SH-SY5Y (cell line): ENCODE measurements around the gene LSM3.

Source experiments
- GATA2 ChIP-seq: IDR thresholded peaks from 2 replicates; pipeline ENCODE4 v1.6.1; 2011; ENCODE audit warnings: mild to moderate bottlenecking, low read depth, low read length
- GATA3 ChIP-seq: IDR thresholded peaks from 2 replicates; pipeline ENCODE4 v1.6.1; 2011; ENCODE audit warnings: low read depth, mild to moderate bottlenecking, low read length, moderate library complexity

GRCh38 chr3:14145670-14146380 lies 32.8 kb upstream of the LSM3 start:
- no peak for TF ChIP-seq GATA3
- no peak for TF ChIP-seq GATA2
